GM12873 (cell line): ENCODE results near the gene NUP58.

Experiments used
- TF ChIP-seq, protein P1 (sequence below): IDR thresholded peaks from 2 replicates; pipeline ENCODE4 v1.5.1; 2012; ENCODE audit warnings: low read depth, mild to moderate bottlenecking, moderate library complexity, low read length, control low read depth; ENCODE audit not compliant: insufficient read depth; ENCODE audit errors: missing control alignments

The NUP58 gene

DNA sequence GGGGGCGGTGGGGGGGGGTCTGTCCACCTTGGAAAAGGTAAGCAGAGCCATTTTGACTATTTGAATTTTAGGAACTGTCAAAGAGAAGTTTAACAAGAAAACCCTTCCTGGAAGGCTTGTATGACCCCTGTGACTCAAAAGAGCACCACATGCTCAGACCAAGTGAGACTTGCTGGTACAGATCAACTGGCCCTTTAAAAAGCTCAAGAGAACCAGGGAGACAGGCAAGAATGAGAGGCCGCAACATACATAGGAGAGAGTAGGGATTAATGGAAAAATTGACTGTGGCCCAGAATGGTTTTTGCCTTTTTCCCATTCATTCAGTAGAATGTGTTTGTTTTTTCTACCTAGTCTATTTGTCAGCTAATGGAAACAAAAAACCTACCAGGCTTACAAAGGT, 44.2 kb downstream of the NUP58 start:
- TF ChIP-seq, protein P1, sequence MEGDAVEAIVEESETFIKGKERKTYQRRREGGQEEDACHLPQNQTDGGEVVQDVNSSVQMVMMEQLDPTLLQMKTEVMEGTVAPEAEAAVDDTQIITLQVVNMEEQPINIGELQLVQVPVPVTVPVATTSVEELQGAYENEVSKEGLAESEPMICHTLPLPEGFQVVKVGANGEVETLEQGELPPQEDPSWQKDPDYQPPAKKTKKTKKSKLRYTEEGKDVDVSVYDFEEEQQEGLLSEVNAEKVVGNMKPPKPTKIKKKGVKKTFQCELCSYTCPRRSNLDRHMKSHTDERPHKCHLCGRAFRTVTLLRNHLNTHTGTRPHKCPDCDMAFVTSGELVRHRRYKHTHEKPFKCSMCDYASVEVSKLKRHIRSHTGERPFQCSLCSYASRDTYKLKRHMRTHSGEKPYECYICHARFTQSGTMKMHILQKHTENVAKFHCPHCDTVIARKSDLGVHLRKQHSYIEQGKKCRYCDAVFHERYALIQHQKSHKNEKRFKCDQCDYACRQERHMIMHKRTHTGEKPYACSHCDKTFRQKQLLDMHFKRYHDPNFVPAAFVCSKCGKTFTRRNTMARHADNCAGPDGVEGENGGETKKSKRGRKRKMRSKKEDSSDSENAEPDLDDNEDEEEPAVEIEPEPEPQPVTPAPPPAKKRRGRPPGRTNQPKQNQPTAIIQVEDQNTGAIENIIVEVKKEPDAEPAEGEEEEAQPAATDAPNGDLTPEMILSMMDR, result no peak

DNA sequence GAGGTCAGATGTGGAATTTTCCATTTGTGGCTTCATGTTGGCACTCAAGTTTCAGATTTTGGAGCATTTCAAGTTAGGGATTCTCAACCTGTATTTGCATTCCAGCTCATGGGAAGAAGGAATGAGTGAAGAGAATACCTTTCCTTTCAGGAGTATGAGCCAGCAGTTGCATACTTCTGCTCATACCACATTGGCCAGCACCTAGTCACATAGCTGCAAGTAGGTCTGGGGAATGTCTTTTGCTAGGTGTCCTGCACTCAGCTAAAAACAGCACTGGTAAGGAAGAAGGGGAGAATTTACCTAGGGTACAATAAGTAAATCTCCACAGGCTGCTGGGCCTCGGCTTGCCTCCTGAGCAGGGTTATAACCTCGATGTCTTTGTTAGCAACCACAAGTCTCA, 45.7 kb downstream of the NUP58 start:
- TF ChIP-seq, protein P1, result no peak

DNA sequence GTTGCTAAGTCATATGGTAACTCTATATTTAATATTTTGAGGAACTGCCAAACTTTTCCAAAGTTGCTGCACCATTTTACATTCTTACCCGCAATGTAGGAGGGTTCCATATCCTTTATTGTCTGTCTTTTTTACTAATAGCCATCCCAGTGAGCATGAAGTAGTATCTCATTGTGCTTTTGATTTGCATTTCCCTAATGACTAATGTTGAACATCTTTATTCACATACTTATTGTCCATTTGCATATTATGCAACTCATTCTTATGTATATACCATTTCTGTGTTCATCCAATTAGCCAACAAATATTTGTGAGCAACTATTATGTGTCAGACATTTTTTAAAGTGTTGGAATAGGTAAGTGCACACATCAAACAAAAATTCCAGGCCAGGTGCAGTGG, 50.0 kb downstream of the NUP58 start:
- TF ChIP-seq, protein P1, result no peak

DNA sequence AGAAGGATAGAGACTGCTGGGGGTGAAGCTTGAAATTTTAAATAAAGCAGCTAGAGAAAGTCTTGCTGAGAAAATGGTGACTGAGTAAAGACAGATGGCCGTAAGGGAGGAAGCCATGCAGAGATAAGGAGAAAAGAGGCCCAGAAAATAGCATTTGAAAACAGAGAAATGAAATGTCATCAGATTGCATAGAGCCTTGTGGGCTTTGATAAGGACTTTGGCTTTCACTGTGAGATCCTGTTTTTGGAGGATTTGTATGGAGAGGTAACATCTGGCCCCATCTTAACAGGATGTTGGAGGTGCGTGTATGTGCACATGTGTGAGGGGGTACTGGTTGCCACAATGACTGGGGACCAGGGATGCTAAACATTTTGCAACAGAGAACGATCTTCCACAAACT, 50.8 kb downstream of the NUP58 start:
- TF ChIP-seq, protein P1, result no peak

DNA sequence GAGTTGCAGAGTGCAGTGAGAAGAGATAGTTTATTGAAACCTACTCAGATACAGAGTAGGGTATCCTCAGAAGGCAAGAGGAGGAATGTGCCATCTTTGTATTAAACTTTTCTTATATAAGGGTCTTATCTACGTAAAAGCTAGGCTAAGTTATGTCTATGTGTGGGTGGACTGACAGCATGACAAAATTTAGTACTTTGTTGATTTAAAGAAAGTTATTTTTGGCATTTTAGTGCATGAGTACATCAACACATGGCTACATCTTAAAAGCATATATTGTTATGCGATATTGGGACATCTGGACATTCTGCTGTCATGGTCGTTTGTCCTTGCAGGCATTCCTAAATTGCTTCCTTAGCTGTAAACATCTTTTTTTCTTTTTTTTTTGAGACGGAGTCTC, 51.4 kb downstream of the NUP58 start:
- TF ChIP-seq, protein P1, result no peak

DNA sequence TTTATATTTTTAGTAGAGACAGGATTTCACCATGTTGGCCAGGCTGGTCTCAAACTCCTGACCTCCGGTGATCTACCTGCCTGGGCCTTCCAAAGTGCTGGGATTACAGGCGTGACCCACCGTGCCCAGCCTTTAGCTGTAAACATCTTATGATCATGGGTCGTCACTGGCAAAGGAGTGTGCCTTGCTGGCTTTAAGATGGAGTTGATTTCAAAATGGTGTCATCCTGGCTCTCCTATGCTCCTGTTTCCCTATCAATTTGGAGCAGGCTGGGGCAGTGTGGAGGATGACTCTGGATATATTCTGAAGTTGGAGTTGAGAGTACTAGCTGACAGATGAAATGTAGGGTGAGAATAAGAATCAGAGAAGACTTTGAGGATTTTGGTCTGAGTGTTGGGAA, 51.9 kb downstream of the NUP58 start:
- TF ChIP-seq, protein P1, result no peak

DNA sequence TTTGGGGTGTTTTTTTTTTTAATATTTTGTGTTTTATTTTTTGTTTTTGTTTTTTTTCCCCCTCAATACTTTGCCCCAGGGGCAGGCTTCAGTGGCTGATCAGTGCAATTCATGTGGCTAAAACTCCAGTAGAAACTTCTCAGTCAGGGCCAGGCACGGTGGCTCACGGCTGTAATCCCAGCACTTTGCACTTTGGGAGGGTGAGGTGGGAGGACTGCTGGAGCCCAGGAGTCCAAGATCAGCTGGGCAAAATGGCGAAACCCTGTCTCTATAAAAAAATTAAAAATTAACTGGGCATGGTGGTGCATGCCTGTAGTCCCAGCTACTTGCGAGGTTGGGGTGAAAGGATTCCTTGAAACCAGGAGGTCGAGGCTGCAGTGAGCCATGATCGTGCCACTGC, 53.0 kb downstream of the NUP58 start:
- TF ChIP-seq, protein P1, result no peak
